Peyer's patch (tissue), 4 donors: Measurements from ENCODE around the gene TDRD9. TPM values are rescaled to one million over a fixed set of nuclear protein-coding genes. Genes with fewer than 3 reads are reported as not detected.

Source experiments
- DNase-seq, 3 donors: peaks; one replicate each; pipeline ENCODE4 v3.0.0-alpha.2; 2017 to 2019
- H3K27ac ChIP-seq, 4 donors: fragments of 200-600 bp; sonication (generic); one replicate each; pipeline ENCODE4 v1.5.1; 2016 to 2019
- H3K27me3 ChIP-seq, 2 donors: fragments of 200-600 bp; sonication (generic); one replicate each; pipeline ENCODE4 v1.5.1; 2019
- H3K36me3 ChIP-seq, 3 donors: fragments of 200-600 bp; sonication (generic); one replicate each; pipeline ENCODE4 v1.5.1; 2016 to 2019
- H3K4me1 ChIP-seq, 4 donors: fragments of 200-600 bp; sonication (generic); one replicate each; pipeline ENCODE4 v1.5.1; 2016 to 2019
- H3K4me3 ChIP-seq, 4 donors: fragments of 200-600 bp; sonication (generic); 1 replicate in 3 of 4; 2 replicates in 1 of 4; pipeline ENCODE4 v1.5.1; 2016 to 2019; ENCODE audit warnings: mild to moderate bottlenecking in 1 of 4
- H3K9me3 ChIP-seq, 4 donors: fragments of 200-600 bp; sonication (generic); one replicate each; pipeline ENCODE4 v1.5.1; 2016 to 2019; ENCODE audit warnings: mild to moderate bottlenecking in 1 of 4
- POLR2A ChIP-seq, 2 donors: fragments of 450-650 bp; IDR thresholded peaks; one replicate each; pipeline ENCODE4 v1.5.1; 2017; ENCODE audit warnings: antibody characterized with exemption in 2 of 2, mild to moderate bottlenecking in 2 of 2, moderate library complexity in 2 of 2
- total RNA-seq, 4 donors: library from RNA; depleted of rRNA; stranded (reverse); fragments of >200 nt; gene quantifications; one replicate each; pipeline ENCODE4 v1.1.0, GENCODE V29; 2016
- TF ChIP-seq, protein P1 (sequence below), 6 experiments: fragments of 450-650 bp in 4 of 6; fragments of 200-600 bp in 2 of 6; sonication (generic) in 1 of 6; IDR thresholded peaks; one replicate each; pipeline ENCODE4 v1.5.1; 2017 to 2019; ENCODE audit warnings: antibody characterized with exemption in 6 of 6, mild to moderate bottlenecking in 3 of 6, moderate library complexity in 1 of 6

Gene TDRD9
- total RNA-seq, 4 donors from 2014 or later, result 0.40 TPM; not detected in 3

GRCh38 chr14:103998027-103998426, 69.8 kb downstream of the TDRD9 start:
- Histone ChIP-seq H3K27me3 (no peaks in the 10 kb centered on the region), H3K4me3 (no peak overlapping the region), H3K36me3 (no peaks in the 10 kb centered on the region), H3K27ac (no peak overlapping the region), H3K9me3 (no peaks in the 10 kb centered on the region), H3K4me1 (no peaks in the 10 kb centered on the region)
- TF ChIP-seq, protein P1, sequence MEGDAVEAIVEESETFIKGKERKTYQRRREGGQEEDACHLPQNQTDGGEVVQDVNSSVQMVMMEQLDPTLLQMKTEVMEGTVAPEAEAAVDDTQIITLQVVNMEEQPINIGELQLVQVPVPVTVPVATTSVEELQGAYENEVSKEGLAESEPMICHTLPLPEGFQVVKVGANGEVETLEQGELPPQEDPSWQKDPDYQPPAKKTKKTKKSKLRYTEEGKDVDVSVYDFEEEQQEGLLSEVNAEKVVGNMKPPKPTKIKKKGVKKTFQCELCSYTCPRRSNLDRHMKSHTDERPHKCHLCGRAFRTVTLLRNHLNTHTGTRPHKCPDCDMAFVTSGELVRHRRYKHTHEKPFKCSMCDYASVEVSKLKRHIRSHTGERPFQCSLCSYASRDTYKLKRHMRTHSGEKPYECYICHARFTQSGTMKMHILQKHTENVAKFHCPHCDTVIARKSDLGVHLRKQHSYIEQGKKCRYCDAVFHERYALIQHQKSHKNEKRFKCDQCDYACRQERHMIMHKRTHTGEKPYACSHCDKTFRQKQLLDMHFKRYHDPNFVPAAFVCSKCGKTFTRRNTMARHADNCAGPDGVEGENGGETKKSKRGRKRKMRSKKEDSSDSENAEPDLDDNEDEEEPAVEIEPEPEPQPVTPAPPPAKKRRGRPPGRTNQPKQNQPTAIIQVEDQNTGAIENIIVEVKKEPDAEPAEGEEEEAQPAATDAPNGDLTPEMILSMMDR (IDR thresholded peaks at IDR 0.05), result no peak
- no peak for TF ChIP-seq POLR2A (IDR thresholded peaks at IDR 0.05)
- no peak for DNase-seq

- no peak overlapping the region for H3K4me3 ChIP-seq
- no peaks in the 10 kb centered on the region for H3K9me3 ChIP-seq
- H3K36me3 ChIP-seq, result no peaks in the 10 kb centered on the region
- DNase-seq, result no peak
- no peaks in the 10 kb centered on the region for H3K4me1 ChIP-seq
- no peak overlapping the region for H3K27ac ChIP-seq
- H3K27me3 ChIP-seq, result no peaks in the 10 kb centered on the region
- no peak for TF ChIP-seq POLR2A (IDR thresholded peaks at IDR 0.05)
- TF ChIP-seq, protein P1 (IDR thresholded peaks at IDR 0.05), result no peak
These were observed 71.7 kb downstream of the TDRD9 start for GRCh38 chr14:103999795-104000440.

DNA sequence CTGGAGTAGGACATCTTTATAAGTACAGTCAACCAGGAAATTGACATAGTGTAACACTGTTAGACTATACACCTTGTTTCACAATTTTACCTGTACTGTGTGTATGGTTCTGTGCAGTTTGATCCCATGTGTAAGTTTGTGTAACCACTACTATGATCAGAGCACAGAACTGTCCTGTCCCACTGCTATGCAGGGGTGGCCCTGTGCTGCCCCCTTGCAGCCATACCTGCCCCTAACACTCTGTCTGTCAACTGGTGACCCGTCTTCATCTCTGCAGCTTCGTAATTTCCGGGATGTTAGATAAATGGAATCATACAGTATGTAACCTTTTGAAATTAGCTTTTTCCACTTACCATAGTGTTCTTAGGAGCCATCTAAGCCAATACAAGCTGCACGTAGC, 72.7 kb downstream of the TDRD9 start:
- H3K36me3 ChIP-seq, result no peaks in the 10 kb centered on the region
- H3K27ac ChIP-seq, result no peak overlapping the region
- no peaks in the 10 kb centered on the region for H3K27me3 ChIP-seq
- H3K9me3 ChIP-seq, result no peaks in the 10 kb centered on the region
- TF ChIP-seq POLR2A (IDR thresholded peaks at IDR 0.05), result no peak
- TF ChIP-seq, protein P1 (IDR thresholded peaks at IDR 0.05), result no peak
- H3K4me1 ChIP-seq, result no peaks in the 10 kb centered on the region
- no peak for DNase-seq
- no peak overlapping the region for H3K4me3 ChIP-seq

- no peak for DNase-seq
- Histone ChIP-seq H3K27me3 (no peaks in the 10 kb centered on the region), H3K27ac (no peak overlapping the region), H3K4me3 (no peak overlapping the region), H3K4me1 (no peaks in the 10 kb centered on the region), H3K36me3 (no peaks in the 10 kb centered on the region), H3K9me3 (no peaks in the 10 kb centered on the region)
- no peak for TF ChIP-seq POLR2A (IDR thresholded peaks at IDR 0.05)
- TF ChIP-seq, protein P1 (IDR thresholded peaks at IDR 0.05), result no peak
These were observed 75.4 kb downstream of the TDRD9 start for GRCh38 chr14:104003616-104004015.

GRCh38 chr14:104004849-104005248, 76.6 kb downstream of the TDRD9 start:
- no peak overlapping the region for H3K27ac ChIP-seq
- H3K36me3 ChIP-seq, result no peaks in the 10 kb centered on the region
- no peaks in the 10 kb centered on the region for H3K27me3 ChIP-seq
- no peaks in the 10 kb centered on the region for H3K4me1 ChIP-seq
- no peak for DNase-seq
- H3K4me3 ChIP-seq, result no peak overlapping the region
- TF ChIP-seq, protein P1 (IDR thresholded peaks at IDR 0.05), result no peak
- TF ChIP-seq POLR2A (IDR thresholded peaks at IDR 0.05), result no peak
- no peaks in the 10 kb centered on the region for H3K9me3 ChIP-seq

GRCh38 chr14:104005489-104005888, 77.2 kb downstream of the TDRD9 start:
- Histone ChIP-seq H3K36me3 (no peaks in the 10 kb centered on the region), H3K9me3 (no peaks in the 10 kb centered on the region), H3K27ac (no peak overlapping the region), H3K4me3 (no peak overlapping the region), H3K4me1 (no peaks in the 10 kb centered on the region), H3K27me3 (no peaks in the 10 kb centered on the region)
- DNase-seq, result no peak
- TF ChIP-seq, protein P1 (IDR thresholded peaks at IDR 0.05), result no peak
- TF ChIP-seq POLR2A (IDR thresholded peaks at IDR 0.05), result no peak
